Astrocyte (in vitro differentiated cells and primary cell): ENCODE data around the gene THYN1.
A peak's percentile ranks its signal among the peaks of the same experiment; 100 is the strongest.

Source experiments
- CTCF ChIP-seq: IDR thresholded peaks from 2 replicates; pipeline ENCODE4 v1.5.1; 2011; ENCODE audit warnings: low read depth, mild to moderate bottlenecking, inconsistent platforms, low read length, moderate library complexity; ENCODE audit not compliant: insufficient read depth
- EZH2 ChIP-seq: IDR thresholded peaks from 2 replicates; pipeline ENCODE4 v1.6.1; 2012; ENCODE audit warnings: mild to moderate bottlenecking, low read length, inconsistent platforms; ENCODE audit not compliant: insufficient read depth

GRCh38 chr11:134244593-134244992 is 8.6 kb downstream of the THYN1 start:
- TF ChIP-seq EZH2 (no peak), CTCF (peak; percentile 27)
